GM12892 (cell line): Measurements from ENCODE around the gene CD28.

Experiments used
- POLR2A ChIP-seq: IDR thresholded peaks from 2 replicates; pipeline ENCODE4 v1.6.1; 2011; ENCODE audit warnings: low read depth, low read length, control low read depth
- POLR2AphosphoS5 ChIP-seq: IDR thresholded peaks from 2 replicates; pipeline ENCODE4 v1.6.1; 2011; ENCODE audit warnings: low read depth, low read length, control low read depth
- TAF1 ChIP-seq: IDR thresholded peaks from 2 replicates; pipeline ENCODE4 v1.6.1; 2011; ENCODE audit warnings: low read depth, mild to moderate bottlenecking, control low read depth, low read length, borderline replicate concordance

DNA sequence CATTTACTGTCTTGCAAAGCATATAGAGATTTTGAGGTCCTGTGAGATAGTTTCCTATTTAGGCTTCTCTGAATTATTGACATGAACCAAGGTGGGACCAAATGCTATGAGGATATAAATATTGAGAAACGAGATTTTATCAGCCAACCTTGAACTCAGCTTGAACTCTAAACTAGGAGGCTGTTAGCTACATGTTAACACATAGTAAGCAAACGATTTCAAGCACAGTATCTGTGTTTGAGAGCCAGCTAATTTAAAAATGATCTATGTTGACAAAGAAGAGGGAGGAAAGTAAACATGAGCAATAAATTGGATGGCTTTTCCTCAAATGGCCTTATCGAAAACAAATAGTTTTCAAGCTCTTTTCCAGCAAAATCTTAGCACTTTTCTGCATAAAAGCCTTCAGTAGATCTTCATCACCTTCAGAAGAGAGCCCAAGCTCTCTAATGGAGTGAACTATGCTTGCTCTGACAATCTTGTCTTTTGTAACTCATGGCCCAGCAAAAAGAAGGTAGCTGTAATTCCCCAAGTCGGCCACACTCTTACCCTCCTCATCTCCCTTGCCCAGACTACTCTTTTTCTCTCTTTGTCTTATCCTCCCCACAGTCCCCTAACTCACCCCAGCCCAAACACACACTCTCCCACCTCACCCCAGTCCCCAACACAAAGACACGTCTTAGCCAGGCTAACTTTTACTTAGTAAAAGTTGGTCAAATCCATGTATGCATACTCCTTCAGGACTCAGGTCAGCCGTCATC is 14.7 kb downstream of the CD28 start:
- TF ChIP-seq POLR2A = no peak
- no peak for TF ChIP-seq POLR2AphosphoS5
- no peak for TF ChIP-seq TAF1
